ENCODE results near the gene RPS26. TPM values are rescaled to one million over a fixed set of nuclear protein-coding genes. Genes with fewer than 3 reads are reported as not detected.

RPS26 gene
- total and polyA plus RNA-seq, 9 of the 15 experiments (the other 6 are each of a cell fraction or from before 2014, with no cell fraction given): 70.2 to 1,589 (median 852) TPM

GRCh38 chr12:56020423-56021184, 21.1 kb upstream of the RPS26 start, which contains the start of gene IKZF4 (continued):
- TF ChIP-seq BRF1 (IDR thresholded peaks at IDR 0.05; ENCODE audit: borderline replicate concordance, extremely low read depth, insufficient read length) (no peak), SAFB (IDR thresholded peaks at IDR 0.05; ENCODE audit: borderline replicate concordance, low read depth, low read length) (no peak), ZSCAN29 (IDR thresholded peaks at IDR 0.05) (no peak), NRF1 (conservative IDR thresholded peaks at IDR 0.05 in 1 of 2, IDR thresholded peaks at IDR 0.05 in 1 of 2) (no peak), ZNF449 (CRISPR knock-in tag; IDR thresholded peaks at IDR 0.05) (no peak), PCBP1 (IDR thresholded peaks at IDR 0.05; ENCODE audit: low read depth, low read length, poor library complexity, severe bottlenecking) (no peak), ZNF23 (CRISPR knock-in tag; IDR thresholded peaks at IDR 0.05) (no peak), PHB2 (IDR thresholded peaks at IDR 0.05; ENCODE audit: low read depth) (no peak), POLR2G (IDR thresholded peaks at IDR 0.05; ENCODE audit: low read depth, low read length) (peak; percentile 10; the same call in 1 of the 2 replicates), CHD1 (IDR thresholded peaks at IDR 0.05; ENCODE audit: low read length) (no peak), E2F3 (CRISPR knock-in tag; IDR thresholded peaks at IDR 0.05) (no peak), ILF3 (IDR thresholded peaks at IDR 0.05; ENCODE audit: borderline replicate concordance) (no peak), KAT7 (CRISPR knock-in tag; IDR thresholded peaks at IDR 0.05; ENCODE audit: borderline replicate concordance) (no peak; the same call in 1 of the 2 replicates), GABPA (tag; conservative IDR thresholded peaks at IDR 0.05; ENCODE audit: low read depth) (peak; percentile 17; the same call in 1 of the 2 replicates), GATAD2A (IDR thresholded peaks at IDR 0.05) (no peak), ZNF140 (CRISPR knock-in tag; IDR thresholded peaks at IDR 0.05) (no peak), ZNF699 (CRISPR knock-in tag; IDR thresholded peaks at IDR 0.05; ENCODE audit: insufficient replicate concordance) (no peak), ZNF253 (CRISPR knock-in tag; conservative IDR thresholded peaks at IDR 0.05) (no peak), TAF15 (IDR thresholded peaks at IDR 0.05; ENCODE audit: low read depth, low read length) (no peak), ZNF436 (CRISPR knock-in tag; IDR thresholded peaks at IDR 0.05) (no peak)
- TF ChIP-seq, protein P1, sequence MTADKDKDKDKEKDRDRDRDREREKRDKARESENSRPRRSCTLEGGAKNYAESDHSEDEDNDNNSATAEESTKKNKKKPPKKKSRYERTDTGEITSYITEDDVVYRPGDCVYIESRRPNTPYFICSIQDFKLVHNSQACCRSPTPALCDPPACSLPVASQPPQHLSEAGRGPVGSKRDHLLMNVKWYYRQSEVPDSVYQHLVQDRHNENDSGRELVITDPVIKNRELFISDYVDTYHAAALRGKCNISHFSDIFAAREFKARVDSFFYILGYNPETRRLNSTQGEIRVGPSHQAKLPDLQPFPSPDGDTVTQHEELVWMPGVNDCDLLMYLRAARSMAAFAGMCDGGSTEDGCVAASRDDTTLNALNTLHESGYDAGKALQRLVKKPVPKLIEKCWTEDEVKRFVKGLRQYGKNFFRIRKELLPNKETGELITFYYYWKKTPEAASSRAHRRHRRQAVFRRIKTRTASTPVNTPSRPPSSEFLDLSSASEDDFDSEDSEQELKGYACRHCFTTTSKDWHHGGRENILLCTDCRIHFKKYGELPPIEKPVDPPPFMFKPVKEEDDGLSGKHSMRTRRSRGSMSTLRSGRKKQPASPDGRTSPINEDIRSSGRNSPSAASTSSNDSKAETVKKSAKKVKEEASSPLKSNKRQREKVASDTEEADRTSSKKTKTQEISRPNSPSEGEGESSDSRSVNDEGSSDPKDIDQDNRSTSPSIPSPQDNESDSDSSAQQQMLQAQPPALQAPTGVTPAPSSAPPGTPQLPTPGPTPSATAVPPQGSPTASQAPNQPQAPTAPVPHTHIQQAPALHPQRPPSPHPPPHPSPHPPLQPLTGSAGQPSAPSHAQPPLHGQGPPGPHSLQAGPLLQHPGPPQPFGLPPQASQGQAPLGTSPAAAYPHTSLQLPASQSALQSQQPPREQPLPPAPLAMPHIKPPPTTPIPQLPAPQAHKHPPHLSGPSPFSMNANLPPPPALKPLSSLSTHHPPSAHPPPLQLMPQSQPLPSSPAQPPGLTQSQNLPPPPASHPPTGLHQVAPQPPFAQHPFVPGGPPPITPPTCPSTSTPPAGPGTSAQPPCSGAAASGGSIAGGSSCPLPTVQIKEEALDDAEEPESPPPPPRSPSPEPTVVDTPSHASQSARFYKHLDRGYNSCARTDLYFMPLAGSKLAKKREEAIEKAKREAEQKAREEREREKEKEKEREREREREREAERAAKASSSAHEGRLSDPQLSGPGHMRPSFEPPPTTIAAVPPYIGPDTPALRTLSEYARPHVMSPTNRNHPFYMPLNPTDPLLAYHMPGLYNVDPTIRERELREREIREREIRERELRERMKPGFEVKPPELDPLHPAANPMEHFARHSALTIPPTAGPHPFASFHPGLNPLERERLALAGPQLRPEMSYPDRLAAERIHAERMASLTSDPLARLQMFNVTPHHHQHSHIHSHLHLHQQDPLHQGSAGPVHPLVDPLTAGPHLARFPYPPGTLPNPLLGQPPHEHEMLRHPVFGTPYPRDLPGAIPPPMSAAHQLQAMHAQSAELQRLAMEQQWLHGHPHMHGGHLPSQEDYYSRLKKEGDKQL (CRISPR knock-in tag; IDR thresholded peaks at IDR 0.05; ENCODE audit: borderline replicate concordance): no peak
